HCEC 1CT (cell line): ENCODE data around the gene CHST8.

Source experiments
- DNase-seq: peaks from one replicate; pipeline ENCODE4 v3.0.0-alpha.2; 2017

Gene CHST8

DNA sequence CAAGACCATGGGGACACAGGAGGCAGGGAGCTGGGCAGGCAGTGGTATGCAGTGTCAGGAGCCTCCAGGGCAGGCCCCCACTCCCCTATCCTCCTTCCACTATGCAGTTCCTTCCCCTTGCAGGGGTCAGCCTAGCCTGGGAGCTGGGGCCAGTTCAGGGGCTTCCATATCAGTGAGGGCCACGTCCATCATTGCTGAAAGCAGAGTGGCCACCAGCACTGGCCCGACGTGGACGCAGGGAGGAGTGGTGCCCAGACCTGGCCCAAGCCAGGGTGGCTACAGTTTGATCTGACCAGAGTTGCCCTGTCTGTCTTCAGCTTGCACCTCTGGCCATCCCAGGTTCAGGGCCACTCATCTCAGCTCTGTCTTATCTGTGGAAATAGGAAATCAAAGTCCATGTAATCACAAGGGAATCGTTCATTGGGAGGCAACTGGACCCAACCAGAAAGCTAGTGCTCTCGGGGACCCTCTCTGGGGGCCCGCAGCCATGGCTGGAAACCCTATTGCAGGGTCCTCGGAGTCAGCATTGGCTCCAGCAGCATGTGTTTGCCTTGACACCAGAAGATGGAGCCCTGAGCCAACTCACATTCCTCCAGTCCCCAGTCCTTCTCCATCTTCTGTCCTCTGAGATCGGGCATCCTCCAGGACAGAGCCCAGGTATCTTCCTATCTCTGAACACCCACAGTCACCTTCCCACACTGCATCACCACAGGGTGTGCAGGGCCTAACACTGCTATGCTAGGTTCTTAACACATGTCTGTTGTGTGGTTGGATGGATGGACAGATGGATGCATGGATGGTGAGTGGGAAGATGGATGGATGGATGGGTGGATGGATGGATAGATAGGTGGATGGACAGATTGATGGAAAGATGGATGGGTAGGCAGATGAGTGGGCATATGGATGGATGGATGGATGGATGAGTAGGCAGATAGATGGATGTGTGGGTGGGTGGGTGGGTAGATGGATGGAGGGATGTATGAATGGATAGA lies 99.2 kb downstream of the CHST8 start:
- no peak for DNase-seq

DNA sequence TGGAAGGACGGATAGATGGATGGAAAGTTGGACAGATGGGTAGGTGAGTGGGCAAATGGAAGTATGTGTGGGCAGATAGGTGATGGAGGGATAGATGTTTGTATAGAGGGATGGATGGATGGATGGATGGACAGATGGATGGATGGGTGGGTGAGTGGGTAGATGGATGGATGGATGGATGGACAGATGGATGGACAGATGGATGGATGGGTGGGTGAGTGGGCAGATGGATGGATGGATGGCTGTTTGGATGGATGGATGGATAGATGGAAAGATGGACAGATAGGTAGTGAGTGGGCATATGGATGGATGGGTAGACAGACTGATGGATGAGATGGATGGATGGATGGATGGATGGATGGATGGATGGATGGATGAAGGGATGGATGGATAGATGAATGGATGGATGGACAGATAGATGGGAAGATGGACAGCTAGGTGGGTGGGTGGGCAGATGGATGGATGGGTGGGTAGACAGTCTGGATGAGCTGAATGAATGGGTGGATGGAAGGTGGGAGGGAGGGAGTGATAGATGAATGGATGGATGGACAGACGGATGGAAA lies 100.1 kb downstream of the CHST8 start:
- no peak for DNase-seq

DNA sequence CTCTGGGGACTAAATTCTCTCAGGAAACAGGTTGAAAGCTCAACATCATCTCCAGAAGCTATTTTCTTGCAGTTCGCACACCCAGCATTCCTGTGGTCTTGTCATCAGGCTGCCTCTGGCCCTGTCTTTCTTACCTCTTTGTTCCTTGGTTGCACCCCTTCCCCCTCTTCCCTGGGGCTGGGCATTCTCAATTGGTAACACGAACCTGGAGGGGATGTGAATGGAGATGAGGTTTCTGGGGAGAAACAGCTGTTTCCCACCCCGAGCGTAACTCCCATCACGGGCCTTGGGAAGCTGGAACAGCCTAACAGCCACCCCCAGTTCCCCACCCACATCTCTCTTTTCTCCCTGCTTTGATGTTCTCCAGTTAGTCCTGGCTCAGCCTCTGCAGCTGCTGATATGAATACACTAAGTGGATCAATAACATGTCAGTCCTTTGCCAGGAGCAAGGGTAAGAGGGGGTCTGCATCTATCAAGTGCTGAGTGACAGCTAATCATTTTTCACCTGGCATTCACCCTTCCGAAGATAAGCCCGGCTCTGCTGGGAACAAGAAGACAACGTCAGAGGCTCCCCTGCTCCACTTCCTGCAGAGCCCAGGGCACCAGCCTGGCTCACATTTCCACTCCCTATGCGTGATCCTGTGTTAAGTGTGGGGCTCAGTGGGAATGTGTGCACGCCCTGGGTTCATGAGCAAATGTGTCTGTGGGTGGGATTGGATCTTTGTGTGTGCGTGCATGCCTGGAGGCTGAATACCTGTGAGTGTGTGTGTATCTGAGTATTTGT lies 100.9 kb downstream of the CHST8 start:
- no peak for DNase-seq

- DNase-seq, result no peak
These were observed 101.8 kb downstream of the CHST8 start for GRCh38 chr19:33723512-33723911.

DNA sequence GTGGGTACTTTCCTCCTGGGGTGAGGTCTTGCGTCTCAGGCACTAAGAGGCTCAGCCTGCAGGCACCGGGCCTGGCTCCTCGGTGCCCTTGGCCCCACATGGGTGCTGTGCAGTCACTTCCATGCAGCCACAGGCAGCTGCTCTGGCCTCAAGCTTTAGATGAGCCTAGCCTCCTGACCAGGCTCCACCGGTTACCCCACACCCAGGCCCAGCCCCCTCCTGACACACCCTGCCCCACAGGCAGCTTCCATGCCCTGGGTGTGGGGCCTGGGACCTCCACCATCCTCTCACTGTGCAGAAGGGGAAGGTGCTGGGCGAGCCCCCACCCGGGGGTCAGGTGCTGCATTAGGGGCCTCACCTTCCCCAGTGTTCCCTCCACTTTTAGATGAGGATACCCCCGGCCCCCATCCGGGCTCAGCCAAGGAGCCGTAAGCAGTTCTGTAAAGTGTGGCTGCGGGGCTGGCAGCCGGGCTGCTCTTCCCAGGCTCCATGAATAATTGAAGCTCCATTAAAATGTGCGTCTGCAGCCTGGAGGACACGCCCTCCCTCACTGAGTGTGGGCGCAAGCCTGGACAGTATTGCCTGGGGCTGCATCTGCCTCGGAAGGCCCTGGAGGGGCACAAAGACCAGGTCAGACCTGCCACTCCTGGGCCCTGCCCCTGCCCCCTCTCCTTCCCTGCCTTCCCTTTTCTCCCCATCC lies 102.4 kb downstream of the CHST8 start:
- no peak for DNase-seq

- no peak for DNase-seq
These were observed 102.9 kb downstream of the CHST8 start for GRCh38 chr19:33724721-33725060.

DNA sequence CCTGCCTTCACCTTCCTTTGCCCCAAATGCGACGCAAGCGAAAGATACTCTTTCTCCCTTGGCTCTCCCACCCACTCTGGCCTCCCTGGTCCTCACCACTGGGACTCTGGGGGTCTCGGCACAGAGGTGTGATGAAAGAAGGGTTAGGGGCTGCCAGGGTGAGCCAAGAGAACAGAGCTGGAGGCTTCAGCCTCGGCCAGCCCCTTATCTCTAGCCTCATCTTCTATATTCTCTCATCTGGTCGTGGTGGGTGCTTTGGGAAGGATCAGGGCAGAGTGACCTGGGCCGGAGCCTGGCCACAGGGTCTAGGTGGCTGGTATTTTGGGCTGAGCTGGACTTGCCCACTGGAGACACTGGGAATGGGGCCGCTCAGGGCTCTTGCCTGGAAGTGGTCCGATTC lies 103.8 kb downstream of the CHST8 start:
- no peak for DNase-seq

GRCh38 chr19:33726756-33727155 lies 105.0 kb downstream of the CHST8 start:
- no peak for DNase-seq

DNA sequence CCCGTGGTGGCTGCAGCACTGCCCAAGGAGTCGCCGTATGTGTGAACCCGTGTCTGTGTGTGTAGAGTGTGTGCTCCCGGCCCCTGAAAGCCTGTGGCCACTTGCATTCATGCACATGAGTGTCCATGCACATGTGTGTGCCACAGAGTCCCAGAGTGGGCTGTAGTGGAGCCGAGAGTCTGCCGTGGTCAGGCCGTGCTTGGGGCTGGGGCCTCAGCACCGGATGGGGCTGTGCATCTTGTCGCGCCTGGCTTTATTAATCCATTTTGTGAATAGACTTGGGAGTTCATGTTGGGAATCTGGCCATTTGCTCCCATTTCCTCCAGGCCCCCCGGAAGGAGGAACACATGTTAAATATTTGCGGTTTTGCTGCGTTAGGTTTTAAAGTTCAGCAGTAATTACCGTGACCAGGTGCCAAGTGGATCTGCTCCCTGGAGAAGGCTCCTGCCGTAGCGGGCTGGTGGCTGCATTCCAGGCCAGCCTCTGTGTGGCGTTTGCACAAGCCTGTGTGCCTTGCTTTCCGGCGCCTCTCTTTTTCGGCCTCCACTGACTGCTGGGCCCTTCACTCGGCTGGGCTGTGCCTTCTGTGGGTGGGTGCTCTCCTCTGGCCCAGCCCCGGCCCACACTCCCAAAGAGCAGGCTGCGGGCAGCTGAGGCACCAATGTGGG lies 105.7 kb downstream of the CHST8 start:
- DNase-seq, result no peak

GRCh38 chr19:33728141-33728540 lies 106.4 kb downstream of the CHST8 start:
- DNase-seq, result no peak

GRCh38 chr19:33730858-33731607 lies 109.3 kb downstream of the CHST8 start:
- DNase-seq, result no peak

DNA sequence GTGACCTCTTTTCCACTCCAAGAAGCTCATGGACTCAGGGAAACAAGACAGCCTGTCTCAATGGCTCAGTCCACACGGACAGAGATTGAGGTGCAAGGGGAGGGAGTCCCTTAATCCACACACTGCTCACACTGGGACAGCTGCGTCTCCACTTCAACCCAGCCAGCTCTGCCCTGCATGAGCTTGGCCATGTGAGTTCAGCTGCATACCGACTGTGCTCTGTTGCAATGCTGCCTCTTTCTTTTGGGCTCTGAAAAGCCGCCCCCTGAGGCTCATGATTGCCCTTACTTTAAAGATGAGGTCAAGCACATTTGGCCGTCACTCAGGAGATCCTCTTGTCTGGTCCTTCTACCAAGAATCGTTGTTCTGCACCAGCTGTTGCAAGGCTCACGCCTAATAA lies 110.1 kb downstream of the CHST8 start:
- no peak for DNase-seq

DNA sequence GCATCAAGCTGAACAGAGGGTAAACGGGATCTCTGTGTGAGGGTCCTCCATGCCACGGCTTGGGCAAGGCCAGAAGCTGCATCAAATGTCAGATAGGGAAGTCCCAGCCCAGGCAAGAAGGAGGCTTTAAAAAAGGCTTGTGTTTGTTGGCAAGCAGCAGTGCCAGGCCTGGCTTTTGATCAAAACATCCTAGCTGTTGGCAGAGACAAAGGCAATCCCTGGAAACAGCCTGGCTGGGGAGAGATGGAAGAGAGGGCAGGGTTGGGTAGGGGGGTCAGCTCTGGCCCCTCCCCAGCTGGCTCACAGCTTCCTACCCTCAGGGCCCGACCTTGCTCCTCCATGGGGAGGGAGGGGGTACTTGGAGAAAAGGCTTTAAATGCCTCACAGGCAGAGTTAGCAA lies 113.2 kb downstream of the CHST8 start:
- no peak for DNase-seq

DNA sequence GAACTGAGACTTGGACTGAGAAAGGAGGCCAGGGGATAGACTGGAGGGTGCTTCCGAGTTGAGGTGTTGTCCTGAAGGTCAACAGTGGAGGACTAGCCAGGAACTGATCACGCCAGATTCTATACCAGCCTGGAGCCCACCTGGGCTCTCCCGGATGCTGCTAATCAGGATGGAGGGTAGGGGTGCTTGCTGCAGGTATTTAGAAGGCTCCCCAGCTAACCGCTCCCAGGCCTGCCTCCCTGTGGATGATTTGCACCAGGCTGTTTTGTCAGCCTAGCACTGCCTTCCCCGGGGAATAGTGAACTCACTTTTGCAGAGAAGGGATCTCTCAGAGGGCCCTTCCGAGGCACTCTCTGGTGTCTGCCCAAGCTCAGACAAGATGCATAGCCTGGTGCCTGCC lies 114.4 kb downstream of the CHST8 start:
- no peak for DNase-seq

DNA sequence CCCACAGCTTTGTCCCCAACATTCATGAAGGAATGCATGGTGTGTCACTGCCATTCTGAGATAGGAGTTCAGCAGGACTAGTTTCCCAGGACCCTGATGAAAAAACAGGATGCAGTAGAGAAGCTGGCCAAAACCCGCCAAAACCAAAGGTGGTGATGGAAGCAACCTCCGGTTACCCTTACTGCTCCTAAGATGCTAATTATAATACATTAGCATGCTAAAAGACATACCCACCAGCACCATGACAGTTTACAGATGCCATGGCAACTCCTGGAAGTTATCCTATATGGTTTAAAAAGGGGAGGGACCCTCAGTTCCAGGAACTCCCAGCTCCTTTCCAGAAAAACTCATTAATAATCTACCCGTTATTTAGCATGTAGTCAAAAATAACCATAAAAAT lies 115.0 kb downstream of the CHST8 start:
- DNase-seq, result no peak

DNA sequence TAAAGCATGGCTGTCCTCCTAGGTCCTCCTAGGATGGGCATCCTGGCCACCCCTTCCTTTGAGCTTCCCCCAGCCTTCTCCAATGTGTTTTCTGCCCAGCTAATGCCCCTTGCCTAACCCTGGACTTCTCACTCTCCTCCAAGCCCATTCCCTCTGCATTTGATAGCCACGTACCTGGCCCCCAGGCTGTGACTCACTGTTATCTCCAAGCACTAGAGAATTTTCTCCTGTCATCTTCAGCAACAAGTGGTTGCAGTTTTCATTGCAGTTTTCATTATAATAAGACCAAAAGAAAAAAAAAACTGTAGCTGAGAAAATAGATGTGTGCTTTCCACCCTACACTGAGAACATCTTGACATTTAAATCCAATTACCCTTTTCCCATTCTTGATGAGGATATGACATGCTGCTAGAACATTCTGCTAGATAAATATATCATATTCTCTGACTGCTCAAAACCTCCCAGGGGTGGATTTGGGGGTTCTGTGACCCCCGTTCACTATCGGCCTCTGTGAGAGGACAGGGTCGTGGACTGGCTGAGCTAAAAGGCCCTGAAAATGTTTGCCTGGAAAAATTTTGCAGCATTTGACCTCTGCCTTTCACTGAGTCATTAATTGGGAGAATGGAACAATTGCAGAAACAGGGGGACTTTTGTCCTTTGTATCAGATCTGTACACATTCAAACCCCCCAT lies 116.1 kb downstream of the CHST8 start:
- DNase-seq, result no peak

- DNase-seq, result no peak
These were observed 119.2 kb downstream of the CHST8 start for GRCh38 chr19:33740811-33741396.

DNA sequence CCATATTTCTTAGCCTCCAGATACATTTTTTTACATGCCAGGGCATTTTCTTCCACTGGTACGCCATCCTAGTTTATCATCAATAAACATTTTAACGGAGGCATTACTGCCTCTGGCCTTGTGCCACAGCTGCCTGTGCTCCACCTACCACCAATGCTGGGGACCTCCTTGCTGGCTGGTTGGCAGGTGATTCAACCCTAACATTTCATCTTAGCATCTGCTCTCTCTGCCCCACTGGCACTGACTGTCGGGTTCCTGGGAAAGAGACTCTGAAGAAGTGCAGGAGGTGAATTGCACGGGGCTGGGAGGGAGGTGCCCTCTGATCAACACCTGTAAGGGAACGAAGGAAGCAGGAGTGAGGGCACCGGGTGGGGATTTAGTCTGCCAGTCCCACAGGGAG lies 123.5 kb downstream of the CHST8 start:
- DNase-seq, result no peak

- DNase-seq, result no peak
These were observed 124.4 kb downstream of the CHST8 start for GRCh38 chr19:33746159-33746558.

- no peak for DNase-seq
These were observed 125.5 kb downstream of the CHST8 start for GRCh38 chr19:33747273-33747672.

GRCh38 chr19:33748231-33748630 lies 126.5 kb downstream of the CHST8 start:
- no peak for DNase-seq
